ENCODE measurements around the gene HES3.
A peak's percentile ranks its signal among the peaks of the same experiment; 100 is the strongest.

HES3 gene

GRCh38 chr1:6287029-6287428 lies 43.0 kb downstream of the HES3 start:
- H3K27ac ChIP-seq, result no peak overlapping the region
- TF ChIP-seq CTCF (conservative IDR thresholded peaks at IDR 0.05), result no peak
- no peak for TF ChIP-seq ZFX (IDR thresholded peaks at IDR 0.05)

DNA sequence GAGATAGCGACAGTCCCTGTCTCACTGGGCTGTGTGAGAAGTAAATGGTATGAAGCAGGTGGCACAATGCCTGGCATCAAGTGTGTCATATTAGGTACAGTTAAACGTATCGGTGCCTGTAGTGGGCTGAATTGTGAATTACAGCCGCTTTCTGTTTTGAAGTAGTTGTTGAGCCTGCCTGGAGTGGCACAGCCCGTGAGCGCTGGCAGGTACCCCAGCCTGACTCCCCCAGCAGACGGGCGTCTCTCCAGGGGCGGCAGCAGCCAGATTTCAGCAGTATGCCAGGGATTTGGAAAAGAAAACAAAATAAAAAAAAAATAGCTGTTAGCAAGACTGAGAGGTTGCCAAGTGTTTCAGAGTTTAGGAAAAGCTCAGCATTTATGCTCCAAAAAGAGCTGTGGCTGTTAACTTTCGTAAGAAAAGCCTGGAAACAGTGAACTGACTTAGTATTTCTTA lies 43.5 kb downstream of the HES3 start:
- no peak overlapping the region for H3K27ac ChIP-seq
- TF ChIP-seq CTCF (conservative IDR thresholded peaks at IDR 0.05), result no peak
- TF ChIP-seq ZFX (IDR thresholded peaks at IDR 0.05), result no peak

DNA sequence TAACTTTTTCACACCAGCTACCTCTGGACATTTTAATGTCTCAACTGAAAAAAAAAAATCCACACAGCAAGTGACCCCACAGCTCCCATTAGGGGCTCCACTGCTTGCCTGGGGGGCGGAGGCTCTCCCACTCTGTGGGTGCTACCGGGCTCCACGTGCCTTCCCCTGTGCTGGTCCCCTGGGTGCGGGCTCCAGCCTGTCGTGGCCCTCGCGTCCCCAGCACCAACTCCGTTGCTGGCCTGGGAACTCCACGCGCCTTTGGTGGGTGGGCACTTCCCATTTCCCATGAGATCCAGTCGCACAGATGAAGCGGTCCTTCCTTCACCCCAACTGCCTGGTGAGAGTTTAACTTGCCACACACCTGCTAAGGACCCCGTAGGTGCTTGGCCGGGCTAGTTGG lies 44.0 kb downstream of the HES3 start:
- TF ChIP-seq CTCF (conservative IDR thresholded peaks at IDR 0.05), result no peak
- no peak for TF ChIP-seq ZFX (IDR thresholded peaks at IDR 0.05)
- H3K27ac ChIP-seq, result no peak overlapping the region

DNA sequence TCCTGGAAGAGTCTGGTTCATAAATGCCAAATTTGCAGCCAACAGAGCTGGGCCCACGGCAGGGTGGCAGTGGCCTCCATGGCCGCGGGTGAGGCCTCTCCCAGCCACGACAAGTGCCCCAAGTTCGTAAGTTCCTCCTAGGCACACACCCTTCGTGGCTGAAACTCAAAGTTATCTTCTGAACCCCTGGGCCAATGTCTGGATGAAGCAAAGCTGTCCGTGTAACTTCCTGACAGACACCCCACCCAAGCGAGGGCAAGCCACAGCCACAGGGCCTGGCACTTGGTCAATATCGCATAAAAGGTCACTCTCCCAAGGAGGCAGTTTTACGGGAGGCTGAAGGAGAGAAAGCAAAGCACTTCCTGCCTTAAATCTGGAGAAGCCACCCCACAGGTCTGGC lies 44.7 kb downstream of the HES3 start:
- no peak overlapping the region for H3K27ac ChIP-seq

DNA sequence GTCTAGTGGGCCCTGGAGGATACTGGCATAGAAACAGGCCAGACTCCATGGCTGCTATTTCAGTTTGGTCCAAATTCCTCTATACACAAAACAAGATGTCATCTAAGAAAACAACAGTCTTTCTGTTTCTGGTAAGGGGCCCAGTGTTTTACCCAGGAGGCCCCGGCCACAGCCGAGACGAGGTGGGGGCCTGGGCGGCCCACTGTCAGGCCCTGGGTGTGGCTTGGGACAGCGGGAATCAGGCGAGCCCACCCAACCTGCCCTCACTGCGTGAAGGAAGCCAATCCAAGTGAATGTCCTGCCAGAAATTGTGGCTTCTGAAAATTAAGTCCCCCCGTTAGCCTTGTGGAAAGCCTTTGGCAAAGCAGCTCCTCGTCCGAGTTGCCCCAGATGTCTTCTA lies 48.1 kb downstream of the HES3 start:
- H3K27ac ChIP-seq, result no peak overlapping the region
- TF ChIP-seq CTCF (conservative IDR thresholded peaks at IDR 0.05) (no peak), ZFX (IDR thresholded peaks at IDR 0.05) (no peak)

More for the DNA sequence above, 44.7 kb downstream of the HES3 start:
- TF ChIP-seq CTCF (conservative IDR thresholded peaks at IDR 0.05), result no peak
- no peak for TF ChIP-seq ZFX (IDR thresholded peaks at IDR 0.05)

- TF ChIP-seq ZFX (IDR thresholded peaks at IDR 0.05) (no peak), CTCF (conservative IDR thresholded peaks at IDR 0.05) (no peak)
Measured at GRCh38 chr1:6294080-6294889, 50.3 kb downstream of the HES3 start.

DNA sequence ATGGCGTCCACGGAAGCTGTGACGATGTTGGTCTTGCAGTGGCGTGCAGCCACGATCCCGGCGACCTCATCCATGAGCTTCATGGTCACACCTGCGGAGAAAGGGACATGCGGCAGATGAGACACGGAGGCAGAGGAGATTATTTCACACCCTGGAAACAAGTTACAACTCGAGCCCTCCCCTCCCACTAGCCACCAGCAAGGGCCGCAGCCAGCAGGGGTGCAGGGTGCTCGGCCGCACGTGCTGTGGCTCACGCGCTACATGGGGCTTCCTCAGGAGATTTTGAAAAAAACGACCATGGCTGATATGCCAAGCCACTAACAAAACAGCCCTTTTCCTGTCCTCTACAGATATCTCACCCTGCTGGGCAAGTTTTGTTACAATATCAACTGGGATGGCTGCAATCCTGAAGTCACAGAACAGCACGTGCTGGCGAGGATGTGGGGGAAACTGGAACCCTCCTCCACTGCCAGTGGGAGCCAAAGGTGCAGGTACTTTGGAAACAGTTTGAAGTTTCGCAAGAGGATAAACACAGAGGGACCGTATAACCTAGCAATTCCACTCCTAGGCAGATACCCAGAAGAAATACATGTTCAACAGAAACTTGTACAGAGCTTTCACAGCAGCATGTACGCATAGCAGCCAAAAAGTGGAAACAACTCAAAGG lies 51.0 kb downstream of the HES3 start:
- TF ChIP-seq CTCF (conservative IDR thresholded peaks at IDR 0.05), result no peak
- TF ChIP-seq ZFX (IDR thresholded peaks at IDR 0.05), result no peak
- H3K27ac ChIP-seq, result peak overlapping the region; percentile 60

More at GRCh38 chr1:6294080-6294889, 50.3 kb downstream of the HES3 start:
- peak overlapping the region; percentile 60 for H3K27ac ChIP-seq

Data from C4-2B (cell line).